NCI-H146 treated with DMSO at 0.1 percent for 48 hours (cell line): ENCODE data around the gene CABP2.
"Not testable (repeated sequence)": the region's sequence is repeated elsewhere in the genome, so short reads cannot be mapped to it uniquely, and the experiment has no call there.

Experiments
- DNase-seq: peaks from one replicate; lab custom pipeline; 2025; ENCODE audit not compliant: unreplicated experiment; lab: John Stamatoyannopoulos, UW

The CABP2 gene

GRCh38 chr11:67477344-67478050, 45.7 kb downstream of the CABP2 start:
- not testable (repeated sequence) for DNase-seq

DNA sequence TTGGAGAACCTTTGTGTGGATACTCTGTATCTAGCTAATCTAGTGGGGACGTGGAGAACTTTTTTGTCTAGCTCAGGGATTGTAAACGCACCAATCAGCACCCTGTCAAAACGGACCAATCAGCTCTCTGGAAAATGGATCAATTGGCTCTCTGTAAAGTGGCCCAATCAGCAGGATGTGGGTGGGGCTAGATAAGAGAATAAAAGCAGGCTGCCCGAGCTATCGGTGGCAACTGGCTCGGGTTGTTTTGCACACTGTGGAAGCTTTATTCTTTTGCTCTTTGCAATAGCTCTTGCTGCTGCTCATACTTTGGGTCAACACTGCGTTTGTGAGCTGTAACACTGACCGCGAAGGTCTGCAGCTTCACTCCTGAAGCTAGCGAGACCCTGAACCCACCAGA, 46.6 kb downstream of the CABP2 start:
- not testable (repeated sequence) for DNase-seq

- no peak for DNase-seq
Observed at GRCh38 chr11:67472882-67473281, 50.4 kb downstream of the CABP2 start.

DNA sequence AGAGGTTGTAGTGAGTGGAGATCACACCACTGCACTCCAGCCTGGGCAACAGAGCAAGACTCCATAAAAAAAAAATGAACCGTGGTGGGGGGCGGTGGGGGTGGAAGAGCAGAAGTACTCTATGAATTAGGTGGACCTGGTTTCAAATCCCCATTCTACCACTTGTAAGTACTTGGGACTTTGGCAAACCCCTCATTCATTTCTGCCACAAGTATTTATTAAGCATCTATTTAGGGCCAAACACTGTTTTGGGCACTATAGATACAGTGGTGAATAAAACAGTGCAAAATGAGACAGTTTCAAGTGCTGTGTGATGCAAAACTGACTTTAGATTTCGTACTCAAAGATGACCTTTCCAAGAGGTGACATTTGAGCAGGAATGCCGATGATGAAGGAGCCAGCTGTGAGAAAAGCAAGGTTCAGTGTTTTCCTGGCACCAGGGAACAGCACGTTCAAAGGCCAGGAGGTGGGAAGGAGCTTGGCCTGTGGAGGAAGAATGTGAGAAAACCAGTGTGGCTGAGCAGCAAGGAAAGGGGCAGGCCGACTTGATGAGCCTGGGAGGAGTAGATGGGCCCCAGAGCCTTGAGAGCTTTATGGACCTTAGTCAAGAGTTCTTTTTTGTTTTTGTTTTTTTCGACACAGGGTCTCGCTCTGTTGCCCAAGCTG, 52.8 kb downstream of the CABP2 start:
- DNase-seq: no peak

- no peak for DNase-seq
Observed at GRCh38 chr11:67469508-67469811, 53.8 kb downstream of the CABP2 start.
